Hypothalamus (tissue), 51 donors: ENCODE data around the gene WFS1.

ENCODE experiments used
- DNase-seq, 51 donors: peaks; one replicate each; lab custom pipeline; 2025; lab: John Stamatoyannopoulos, UW

The WFS1 gene

GRCh38 chr4:6333301-6334202 lies 63.9 kb downstream of the WFS1 start:
- no peak for DNase-seq

- no peak for DNase-seq
These were observed 64.7 kb downstream of the WFS1 start for GRCh38 chr4:6334203-6334887.

DNA sequence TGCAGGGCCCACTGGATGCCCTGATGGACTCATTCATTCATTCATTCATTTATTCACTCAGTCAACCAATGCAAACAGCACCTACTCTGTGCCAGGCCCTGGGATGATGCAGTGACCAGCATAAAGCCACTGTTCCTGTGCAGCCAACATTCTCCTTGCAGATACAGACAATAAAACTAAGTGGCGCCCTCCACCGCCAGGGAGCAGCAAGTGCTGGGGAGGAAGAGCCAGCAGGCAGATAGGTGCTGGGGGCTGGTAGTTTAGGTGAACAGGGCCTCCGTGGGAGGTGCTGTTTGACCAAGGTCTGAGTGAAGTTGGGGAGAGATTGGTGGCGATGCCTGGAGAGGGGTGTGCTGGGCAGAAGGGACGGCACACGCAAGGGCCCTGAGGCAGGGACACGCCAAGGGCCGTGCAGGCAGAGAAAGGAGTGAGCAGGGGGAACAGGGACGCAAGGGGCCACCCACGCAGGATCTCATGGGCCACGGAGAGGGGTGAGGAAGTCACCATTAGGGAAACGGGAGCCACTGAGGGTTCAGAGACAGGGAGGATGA lies 65.5 kb downstream of the WFS1 start:
- DNase-seq: no peak

GRCh38 chr4:6336166-6336565 lies 66.5 kb downstream of the WFS1 start:
- DNase-seq: no peak

- no peak for DNase-seq
These were observed 67.8 kb downstream of the WFS1 start for GRCh38 chr4:6337331-6337935.

- no peak for DNase-seq
These were observed 68.7 kb downstream of the WFS1 start for GRCh38 chr4:6338175-6338950.

GRCh38 chr4:6338951-6339817 lies 69.5 kb downstream of the WFS1 start:
- DNase-seq: no peak

DNA sequence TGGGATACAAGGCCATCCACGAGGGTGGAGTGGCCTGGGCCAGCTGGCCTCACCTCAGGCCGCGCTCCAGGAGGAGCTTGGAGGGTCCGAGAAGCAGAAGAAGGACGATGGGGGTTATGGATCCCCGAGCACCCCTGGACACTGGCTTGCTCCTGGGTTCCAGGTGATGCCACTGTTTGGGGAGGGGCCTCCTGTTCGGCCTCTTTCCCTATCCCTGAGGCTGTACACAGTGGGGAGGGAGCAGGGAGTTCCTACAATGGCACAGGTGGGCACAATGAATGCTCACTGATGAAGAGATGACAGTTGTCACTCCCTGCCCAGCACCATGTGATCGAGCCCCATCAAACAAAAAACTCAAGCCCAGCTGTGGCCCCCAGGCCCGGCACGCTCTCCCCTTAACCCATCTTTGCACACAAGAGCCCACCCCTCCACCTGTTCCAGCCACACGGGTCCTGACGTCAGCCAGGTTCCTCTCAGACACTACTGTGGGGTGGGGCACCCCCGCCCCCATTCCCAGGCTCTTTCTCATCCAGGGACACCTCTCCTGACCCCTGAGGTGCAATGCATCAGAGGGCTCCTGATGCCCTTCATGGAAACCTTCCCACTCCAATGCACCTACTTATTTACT lies 70.3 kb downstream of the WFS1 start:
- no peak for DNase-seq

- DNase-seq: no peak
These were observed 70.9 kb downstream of the WFS1 start for GRCh38 chr4:6340446-6341015.

GRCh38 chr4:6341696-6342095 lies 72.0 kb downstream of the WFS1 start:
- no peak for DNase-seq

GRCh38 chr4:6342530-6343293 lies 73.1 kb downstream of the WFS1 start:
- peak in 19 of 51 donors; percentile 7 to 75 (median 28) for DNase-seq

GRCh38 chr4:6343939-6344408 lies 74.3 kb downstream of the WFS1 start:
- DNase-seq: peak in 1 of 51 donors; percentile 74

- no peak for DNase-seq
These were observed 75.6 kb downstream of the WFS1 start for GRCh38 chr4:6345096-6345830.

GRCh38 chr4:6345866-6346265 lies 76.2 kb downstream of the WFS1 start:
- DNase-seq: no peak

DNA sequence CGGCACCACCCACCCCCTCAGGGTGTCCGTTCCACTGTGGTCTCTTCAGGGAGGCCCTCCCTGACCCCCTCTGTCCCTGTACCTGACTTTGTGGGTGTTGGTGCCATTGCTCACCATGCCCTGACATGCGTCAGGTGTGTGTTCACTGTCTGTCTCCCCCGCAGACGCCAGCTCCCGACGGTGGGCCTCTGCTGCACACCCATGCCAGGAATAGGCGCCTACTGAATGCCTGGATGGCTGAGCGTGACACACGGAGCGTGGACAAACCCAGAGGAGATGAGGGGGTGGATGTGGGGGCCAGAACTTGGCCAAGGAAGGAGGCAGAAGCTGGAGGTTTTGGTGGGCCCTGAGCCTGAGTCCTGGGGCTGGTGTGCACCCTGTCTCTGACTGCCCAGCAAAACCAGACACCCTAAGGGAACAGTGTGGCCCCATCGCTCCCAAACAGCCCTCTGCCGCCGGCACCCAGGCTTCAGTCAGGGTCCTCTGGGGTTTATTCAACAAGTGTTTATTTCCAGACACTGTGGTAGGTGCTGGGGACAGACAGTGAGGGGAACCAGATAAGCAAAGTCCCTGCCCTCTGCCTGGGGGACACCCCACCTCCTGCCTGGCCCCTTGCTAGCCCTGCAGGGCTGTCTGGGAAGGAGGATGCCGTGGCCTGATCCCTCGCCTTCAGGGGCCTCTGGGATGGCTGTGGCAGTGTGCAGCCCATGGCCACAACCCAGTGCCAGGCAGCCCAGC lies 76.9 kb downstream of the WFS1 start:
- peak in 1 of 51 donors; percentile 58 for DNase-seq

- DNase-seq: no peak
These were observed 77.9 kb downstream of the WFS1 start for GRCh38 chr4:6347511-6348045.
